Measurements from ENCODE around the gene CCDC51. TPM values are rescaled to one million over a fixed set of nuclear protein-coding genes. Genes with fewer than 3 reads are reported as not detected.

Gene CCDC51
- total and polyA plus RNA-seq, 2 of the 13 experiments (the other 11 are each of a cell fraction or from before 2014, with no cell fraction given): 18.1 to 29.4 TPM

- TF ChIP-seq, protein P1, sequence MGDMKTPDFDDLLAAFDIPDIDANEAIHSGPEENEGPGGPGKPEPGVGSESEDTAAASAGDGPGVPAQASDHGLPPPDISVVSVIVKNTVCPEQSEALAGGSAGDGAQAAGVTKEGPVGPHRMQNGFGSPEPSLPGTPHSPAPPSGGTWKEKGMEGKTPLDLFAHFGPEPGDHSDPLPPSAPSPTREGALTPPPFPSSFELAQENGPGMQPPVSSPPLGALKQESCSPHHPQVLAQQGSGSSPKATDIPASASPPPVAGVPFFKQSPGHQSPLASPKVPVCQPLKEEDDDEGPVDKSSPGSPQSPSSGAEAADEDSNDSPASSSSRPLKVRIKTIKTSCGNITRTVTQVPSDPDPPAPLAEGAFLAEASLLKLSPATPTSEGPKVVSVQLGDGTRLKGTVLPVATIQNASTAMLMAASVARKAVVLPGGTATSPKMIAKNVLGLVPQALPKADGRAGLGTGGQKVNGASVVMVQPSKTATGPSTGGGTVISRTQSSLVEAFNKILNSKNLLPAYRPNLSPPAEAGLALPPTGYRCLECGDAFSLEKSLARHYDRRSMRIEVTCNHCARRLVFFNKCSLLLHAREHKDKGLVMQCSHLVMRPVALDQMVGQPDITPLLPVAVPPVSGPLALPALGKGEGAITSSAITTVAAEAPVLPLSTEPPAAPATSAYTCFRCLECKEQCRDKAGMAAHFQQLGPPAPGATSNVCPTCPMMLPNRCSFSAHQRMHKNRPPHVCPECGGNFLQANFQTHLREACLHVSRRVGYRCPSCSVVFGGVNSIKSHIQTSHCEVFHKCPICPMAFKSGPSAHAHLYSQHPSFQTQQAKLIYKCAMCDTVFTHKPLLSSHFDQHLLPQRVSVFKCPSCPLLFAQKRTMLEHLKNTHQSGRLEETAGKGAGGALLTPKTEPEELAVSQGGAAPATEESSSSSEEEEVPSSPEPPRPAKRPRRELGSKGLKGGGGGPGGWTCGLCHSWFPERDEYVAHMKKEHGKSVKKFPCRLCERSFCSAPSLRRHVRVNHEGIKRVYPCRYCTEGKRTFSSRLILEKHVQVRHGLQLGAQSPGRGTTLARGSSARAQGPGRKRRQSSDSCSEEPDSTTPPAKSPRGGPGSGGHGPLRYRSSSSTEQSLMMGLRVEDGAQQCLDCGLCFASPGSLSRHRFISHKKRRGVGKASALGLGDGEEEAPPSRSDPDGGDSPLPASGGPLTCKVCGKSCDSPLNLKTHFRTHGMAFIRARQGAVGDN (CRISPR knock-in tag; IDR thresholded peaks at IDR 0.05): peak; percentile 67
- TF ChIP-seq STAT5B (CRISPR knock-in tag; IDR thresholded peaks at IDR 0.05) (no peak), U2AF2 (IDR thresholded peaks at IDR 0.05; ENCODE audit: low read depth, low read length) (no peak), ZNF747 (CRISPR knock-in tag; IDR thresholded peaks at IDR 0.05; ENCODE audit: borderline replicate concordance) (no peak), ZBTB7A (CRISPR knock-in tag; IDR thresholded peaks at IDR 0.05) (no peak; the same call in 1 of the 2 replicates), MED1 (CRISPR knock-in tag; IDR thresholded peaks at IDR 0.05) (peak; percentile 80), ZC3H4 (CRISPR knock-in tag; IDR thresholded peaks at IDR 0.05; ENCODE audit: borderline replicate concordance) (no peak), ZNF570 (CRISPR knock-in tag; IDR thresholded peaks at IDR 0.05; ENCODE audit: borderline replicate concordance) (no peak), PITX1 (CRISPR knock-in tag; IDR thresholded peaks at IDR 0.05) (peak; percentile 78; the same call in 1 of the 2 replicates), MXI1 (IDR thresholded peaks at IDR 0.05; ENCODE audit: borderline replicate concordance, low read depth, low read length) (peak; percentile 63; the same call in 1 of the 3 replicates), SUZ12 (IDR thresholded peaks at IDR 0.05; ENCODE audit: low read depth, low read length) (no peak), POLR2A (IDR thresholded peaks at IDR 0.05; ENCODE audit: insufficient read depth in 1 of 2, low read depth in 2 of 2, low read length in 2 of 2) (no peak), KLF11 (CRISPR knock-in tag; IDR thresholded peaks at IDR 0.05) (no peak), ZKSCAN8 (CRISPR knock-in tag; IDR thresholded peaks at IDR 0.05; ENCODE audit: borderline replicate concordance) (no peak), ZNF3 (CRISPR knock-in tag; IDR thresholded peaks at IDR 0.05) (no peak), ZNF446 (CRISPR knock-in tag; IDR thresholded peaks at IDR 0.05) (no peak), ZSCAN29 (CRISPR knock-in tag; conservative IDR thresholded peaks at IDR 0.05) (no peak), ZNF138 (CRISPR knock-in tag; IDR thresholded peaks at IDR 0.05; ENCODE audit: low read depth) (0 out of 2 replicates have a peak, but pooled peaks have one; percentile 27), HNF4A (CRISPR knock-in tag; IDR thresholded peaks at IDR 0.05) (peak; percentile 62)
- TF ChIP-seq, protein P2, sequence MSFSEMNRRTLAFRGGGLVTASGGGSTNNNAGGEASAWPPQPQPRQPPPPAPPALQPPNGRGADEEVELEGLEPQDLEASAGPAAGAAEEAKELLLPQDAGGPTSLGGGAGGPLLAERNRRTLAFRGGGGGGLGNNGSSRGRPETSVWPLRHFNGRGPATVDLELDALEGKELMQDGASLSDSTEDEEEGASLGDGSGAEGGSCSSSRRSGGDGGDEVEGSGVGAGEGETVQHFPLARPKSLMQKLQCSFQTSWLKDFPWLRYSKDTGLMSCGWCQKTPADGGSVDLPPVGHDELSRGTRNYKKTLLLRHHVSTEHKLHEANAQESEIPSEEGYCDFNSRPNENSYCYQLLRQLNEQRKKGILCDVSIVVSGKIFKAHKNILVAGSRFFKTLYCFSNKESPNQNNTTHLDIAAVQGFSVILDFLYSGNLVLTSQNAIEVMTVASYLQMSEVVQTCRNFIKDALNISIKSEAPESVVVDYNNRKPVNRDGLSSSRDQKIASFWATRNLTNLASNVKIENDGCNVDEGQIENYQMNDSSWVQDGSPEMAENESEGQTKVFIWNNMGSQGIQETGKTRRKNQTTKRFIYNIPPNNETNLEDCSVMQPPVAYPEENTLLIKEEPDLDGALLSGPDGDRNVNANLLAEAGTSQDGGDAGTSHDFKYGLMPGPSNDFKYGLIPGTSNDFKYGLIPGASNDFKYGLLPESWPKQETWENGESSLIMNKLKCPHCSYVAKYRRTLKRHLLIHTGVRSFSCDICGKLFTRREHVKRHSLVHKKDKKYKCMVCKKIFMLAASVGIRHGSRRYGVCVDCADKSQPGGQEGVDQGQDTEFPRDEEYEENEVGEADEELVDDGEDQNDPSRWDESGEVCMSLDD (CRISPR knock-in tag; IDR thresholded peaks at IDR 0.05; ENCODE audit: borderline replicate concordance): no peak; the same call in 1 of the 2 replicates
- TF ChIP-seq, protein P3, sequence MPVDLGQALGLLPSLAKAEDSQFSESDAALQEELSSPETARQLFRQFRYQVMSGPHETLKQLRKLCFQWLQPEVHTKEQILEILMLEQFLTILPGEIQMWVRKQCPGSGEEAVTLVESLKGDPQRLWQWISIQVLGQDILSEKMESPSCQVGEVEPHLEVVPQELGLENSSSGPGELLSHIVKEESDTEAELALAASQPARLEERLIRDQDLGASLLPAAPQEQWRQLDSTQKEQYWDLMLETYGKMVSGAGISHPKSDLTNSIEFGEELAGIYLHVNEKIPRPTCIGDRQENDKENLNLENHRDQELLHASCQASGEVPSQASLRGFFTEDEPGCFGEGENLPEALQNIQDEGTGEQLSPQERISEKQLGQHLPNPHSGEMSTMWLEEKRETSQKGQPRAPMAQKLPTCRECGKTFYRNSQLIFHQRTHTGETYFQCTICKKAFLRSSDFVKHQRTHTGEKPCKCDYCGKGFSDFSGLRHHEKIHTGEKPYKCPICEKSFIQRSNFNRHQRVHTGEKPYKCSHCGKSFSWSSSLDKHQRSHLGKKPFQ (CRISPR knock-in tag; IDR thresholded peaks at IDR 0.05; ENCODE audit: insufficient replicate concordance): no peak
Observed at GRCh38 chr3:48428572-48429316, 11.2 kb downstream of the CCDC51 start (continued).

Data from HepG2 (cell line).